ENCODE data around the gene USP47.

Gene USP47

GRCh38 chr11:11968511-11969280, 126.9 kb downstream of the USP47 start:
- FAIRE-seq: no peak

DNA sequence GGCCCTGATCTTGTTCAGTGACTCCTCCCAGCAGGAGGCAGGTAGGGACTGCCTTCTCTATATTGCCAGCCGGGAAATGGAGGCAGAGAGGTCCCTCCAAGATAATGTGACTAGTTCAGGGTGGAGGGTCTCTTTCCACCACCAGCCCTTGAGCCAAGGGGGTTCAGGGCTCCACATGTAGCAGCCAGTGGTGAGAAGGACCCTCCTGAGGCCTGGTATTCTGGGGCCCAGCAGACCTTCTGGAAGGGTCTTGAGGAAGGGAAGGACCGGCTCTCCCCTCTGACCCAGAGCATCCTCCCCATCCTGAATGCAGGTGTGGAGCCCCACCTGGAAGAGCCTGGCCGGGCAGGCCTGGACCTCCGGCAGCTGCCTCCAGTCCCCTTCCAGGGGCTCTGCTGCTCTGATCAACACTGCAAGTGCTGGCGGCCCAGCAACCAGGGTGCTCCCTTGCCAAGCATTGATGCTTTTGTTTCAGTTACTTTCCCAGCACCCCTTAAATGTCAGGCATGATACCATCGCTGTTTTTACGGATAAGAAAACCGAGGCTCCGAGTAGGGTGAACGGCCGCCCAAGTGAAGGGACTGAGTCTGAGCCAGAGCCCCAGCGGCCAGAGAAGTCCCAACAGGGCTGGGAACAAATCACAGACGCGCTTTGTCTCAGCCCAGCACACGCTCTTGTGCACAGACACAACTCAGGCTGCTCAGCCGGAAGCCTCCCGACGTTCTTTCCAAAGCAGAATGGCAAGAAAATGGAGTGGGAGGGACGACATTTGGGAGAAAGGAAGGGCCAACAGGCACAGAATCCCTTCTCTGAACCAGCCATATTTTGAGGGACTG, 127.8 kb downstream of the USP47 start:
- FAIRE-seq: no peak

- FAIRE-seq: no peak
Measured at GRCh38 chr11:11970556-11970955, 128.8 kb downstream of the USP47 start.

GRCh38 chr11:11971906-11972547, 130.3 kb downstream of the USP47 start:
- no peak for FAIRE-seq

GRCh38 chr11:11972730-11973341, 131.1 kb downstream of the USP47 start:
- FAIRE-seq: no peak

DNA sequence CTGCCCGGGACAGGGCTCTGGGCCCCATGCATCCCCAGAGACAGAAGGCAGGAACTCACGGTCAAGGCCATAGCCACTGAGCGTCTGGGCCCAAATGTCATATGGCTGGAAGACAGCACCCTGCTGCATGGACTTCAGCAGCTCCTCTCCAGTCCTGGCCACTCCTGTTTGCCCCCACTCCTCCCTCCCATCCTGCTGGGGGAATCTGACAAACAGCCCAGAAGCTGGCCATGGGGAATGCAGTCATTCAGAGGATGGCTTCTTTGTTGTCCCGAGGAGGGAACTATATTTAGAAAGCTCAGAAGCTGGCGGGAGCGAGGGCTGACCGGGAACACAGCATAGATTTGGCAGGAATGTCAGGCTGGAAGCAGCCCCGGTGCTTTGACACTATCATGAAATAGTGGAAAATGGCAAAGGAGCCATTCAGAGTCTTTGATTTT, 131.6 kb downstream of the USP47 start:
- FAIRE-seq: no peak

- no peak for FAIRE-seq
Measured at GRCh38 chr11:11973866-11974265, 132.1 kb downstream of the USP47 start.

DNA sequence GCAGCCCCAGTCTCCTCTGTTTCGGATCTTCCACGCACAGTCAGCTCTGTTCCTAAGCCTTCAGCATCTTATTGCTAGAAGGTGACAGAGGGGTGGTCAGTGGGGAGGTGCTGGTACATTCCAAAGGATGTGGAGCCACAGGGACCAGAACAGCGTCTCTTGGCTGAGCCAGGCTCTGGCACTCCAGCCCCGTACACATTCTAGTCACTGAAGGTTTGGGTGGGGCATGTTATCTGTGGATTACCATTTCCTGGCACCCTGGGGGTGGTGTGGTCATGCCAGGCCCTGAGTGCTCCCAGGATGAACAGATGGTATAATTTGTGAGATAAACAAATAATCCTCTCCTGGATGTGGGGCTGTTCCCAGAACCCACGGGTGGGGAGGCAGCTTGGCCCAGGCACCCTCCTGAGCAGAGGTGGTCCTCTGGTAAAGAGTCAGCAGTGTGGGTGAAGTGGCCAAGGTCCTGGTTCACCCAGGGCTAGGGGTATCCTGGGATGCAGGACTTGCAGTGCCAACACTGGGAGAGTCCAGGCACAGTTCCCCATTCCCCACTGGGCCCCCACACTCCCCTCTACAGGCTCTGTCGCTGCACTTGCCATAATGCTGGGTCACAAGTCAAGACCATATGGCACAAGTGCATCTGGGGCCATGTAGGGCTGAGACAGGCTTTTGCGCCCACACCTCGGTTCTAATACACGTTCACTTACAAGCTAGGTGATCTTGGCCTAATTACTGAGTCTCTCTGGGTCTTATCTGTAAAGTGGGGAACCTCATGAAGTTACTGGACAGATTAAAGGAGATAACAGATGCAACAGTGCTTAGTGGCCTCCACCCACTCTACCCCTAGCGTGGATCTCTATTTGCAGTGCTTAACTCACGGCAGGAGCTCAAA, 133.7 kb downstream of the USP47 start:
- FAIRE-seq: no peak

GRCh38 chr11:11976481-11977127, 134.8 kb downstream of the USP47 start:
- FAIRE-seq: no peak

DNA sequence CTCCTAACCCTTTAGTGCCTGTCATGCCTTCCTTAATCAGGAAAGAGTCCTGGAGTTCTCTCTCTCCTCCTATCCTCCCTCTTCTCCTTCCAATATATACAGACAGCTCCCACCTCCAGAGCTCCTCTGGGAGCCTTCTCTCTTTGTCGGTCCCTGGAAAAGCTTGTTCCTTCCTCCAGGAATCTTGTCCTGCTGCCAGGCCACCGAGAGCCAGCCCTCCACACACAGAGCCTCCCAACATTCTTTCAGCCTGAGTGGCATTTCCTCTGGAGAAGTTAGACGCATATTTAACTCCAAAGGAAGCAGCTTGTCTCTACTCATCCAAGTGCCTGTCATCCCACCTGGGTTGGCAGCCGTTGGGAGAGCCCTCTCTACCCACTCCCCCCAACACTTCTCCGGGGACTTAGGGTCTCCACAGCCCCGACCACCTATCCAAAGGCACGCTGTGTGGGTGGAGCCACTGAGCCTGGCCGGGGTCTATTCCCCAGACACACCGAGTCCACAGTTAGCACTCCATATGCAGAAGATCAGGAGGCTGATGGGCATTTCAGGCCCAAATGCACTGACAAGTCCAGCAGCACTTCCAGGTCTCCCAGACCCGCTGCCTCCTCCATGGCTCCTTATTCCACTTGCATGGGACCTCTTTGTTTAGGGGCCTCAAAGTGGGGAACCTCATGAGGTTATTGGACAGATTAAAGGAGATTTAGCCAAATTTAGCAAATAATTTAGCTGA, 135.6 kb downstream of the USP47 start:
- FAIRE-seq: no peak

DNA sequence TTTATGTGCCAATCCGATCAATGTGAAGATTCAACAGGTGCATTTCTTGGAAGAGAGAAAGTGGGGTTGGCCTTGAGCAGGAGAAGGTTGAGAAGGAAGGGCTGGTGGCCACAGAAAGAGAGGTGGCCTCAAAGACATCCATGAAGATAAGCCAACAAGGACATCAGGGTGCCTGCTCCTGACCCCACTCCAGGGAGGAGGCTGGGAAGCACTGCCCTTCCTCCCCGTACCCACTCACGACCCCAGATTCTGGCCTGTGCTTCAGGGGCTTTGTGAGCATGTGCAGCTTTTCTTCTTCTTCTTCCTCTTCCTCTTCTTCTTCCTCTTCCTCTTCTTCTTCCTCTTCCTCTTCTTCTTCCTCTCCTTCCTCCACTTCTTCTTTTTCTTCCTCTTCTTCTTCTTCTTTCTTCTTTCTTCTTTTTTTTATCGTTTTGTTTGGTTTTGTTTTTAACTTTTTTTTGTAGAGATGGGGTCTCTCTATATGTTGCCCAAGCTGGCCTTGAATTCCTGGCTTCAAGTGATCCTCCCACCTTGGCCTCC, 136.4 kb downstream of the USP47 start:
- FAIRE-seq: no peak

DNA sequence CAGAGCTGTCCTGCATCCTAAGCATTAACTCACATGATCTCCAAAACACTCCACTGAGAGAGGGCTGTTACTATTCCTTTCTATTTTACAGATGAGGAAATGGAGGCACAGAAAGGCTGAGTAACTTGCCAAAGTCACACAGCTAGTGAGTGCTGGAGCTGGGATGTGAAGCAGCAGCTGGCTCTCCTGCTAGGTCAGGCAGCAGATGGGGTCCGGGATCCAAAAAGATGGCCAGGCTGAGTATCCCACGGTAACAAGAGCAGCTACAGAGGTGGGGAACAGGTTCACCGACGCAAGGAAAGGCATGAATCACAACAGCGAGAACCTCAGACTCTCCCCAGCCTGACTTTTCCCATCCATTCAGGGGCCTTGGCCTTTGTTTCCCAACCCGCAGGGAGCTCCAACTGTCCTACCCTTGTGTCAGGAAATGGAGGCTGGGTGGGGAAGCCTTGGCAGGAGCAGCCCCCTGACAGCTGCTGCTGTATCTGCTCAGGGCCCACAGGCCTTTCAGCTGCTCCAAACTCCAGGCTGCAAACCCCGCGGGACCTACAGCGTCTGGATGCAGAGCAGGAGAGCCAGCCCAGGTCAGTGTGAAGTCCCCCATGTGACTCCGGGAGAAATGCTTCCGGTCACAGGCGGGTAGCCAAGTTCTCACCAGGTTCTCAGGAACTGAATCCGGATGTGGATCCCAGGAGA, 137.2 kb downstream of the USP47 start:
- FAIRE-seq: no peak

DNA sequence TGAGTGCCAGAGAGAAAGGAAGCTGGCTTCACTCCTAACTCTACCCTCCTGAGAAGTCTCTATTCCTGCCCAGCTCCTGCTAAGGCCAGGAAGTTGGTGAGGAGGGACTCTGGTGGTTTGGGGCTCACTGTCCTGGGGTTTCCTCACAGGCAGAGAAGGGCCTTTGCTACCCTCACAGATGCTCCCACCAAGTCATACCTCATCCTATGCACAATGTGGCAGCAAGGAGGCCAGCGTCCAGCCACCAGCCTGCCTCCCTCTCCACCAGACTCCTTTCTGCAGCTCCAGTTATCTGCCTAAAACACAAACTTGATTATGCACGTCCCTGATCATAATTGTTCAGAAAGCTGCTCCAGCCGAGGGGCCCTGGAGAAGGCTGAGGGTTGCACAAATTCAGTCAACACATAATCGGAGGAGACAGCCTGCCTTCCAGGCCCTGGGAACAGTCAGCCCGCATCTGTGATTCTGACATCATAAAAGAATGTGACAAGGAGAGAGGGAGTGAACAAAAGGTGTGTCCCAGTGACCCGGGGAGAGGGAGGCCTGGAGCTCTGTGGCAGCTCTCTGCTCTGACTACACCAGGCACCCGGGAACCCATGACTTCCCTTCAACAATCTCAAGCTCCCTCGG, 137.8 kb downstream of the USP47 start:
- no peak for FAIRE-seq

GRCh38 chr11:11980200-11980599, 138.4 kb downstream of the USP47 start:
- FAIRE-seq: no peak

GRCh38 chr11:11980841-11981308, 139.1 kb downstream of the USP47 start:
- no peak for FAIRE-seq

DNA sequence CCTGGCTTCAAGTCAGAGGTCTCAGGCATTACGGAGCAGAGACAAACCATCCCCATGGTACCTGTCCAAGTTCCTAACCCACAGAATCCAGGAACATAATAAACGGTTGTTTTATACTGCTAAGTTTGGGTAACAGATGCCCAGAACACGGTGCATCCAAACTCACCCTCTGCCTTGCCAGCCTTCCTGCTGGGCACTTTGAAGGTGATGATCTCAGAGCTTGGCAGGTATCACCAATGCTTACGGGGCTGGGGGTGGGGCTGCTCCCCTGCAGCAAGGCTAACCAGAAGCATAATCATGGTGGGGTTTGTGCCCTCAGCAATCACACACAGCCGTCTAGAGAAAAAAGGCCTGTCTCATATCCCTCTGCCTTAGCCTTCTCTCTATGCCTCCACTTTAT, 139.6 kb downstream of the USP47 start:
- no peak for FAIRE-seq

DNA sequence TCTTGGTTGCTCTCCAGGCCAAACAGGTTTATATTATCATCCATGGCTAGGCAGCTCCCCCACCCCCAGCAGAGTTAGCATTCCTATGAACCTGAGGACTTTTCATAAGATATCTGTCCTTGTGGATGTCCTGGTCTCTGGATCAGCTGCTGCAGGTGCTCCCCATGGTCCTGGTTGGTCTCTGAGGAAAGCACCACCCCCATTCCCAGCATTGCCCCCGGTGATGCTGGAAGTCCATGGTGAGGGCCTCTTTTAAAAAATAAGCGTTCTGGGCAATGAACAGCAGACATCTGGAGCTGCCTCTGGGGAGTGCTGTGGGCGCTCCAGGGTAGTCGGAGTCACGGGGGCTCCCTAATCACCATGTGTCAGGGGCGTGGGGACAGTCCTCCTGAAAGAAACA, 140.1 kb downstream of the USP47 start:
- no peak for FAIRE-seq

DNA sequence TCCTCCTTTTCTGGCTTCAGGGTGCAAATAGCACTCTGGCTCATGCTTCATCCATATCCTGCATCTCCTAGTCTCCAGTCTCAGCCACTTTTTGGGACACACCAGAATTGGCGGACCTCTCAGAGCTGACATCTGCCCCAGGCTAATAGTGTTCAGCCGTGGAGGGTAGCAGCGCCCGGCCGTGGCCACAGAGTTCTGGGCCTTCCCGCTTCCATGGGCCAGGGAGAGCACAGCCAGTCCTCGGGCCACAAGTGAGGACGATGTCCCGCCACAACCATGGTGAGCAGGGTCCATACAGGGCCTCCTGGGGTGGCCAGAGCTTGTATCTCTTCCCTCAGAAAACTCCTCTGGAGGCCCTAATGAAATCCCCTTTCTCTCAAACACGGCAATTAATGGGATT, 140.7 kb downstream of the USP47 start:
- FAIRE-seq: no peak

- no peak for FAIRE-seq
Measured at GRCh38 chr11:11982975-11983374, 141.2 kb downstream of the USP47 start.

Measured in islet of Langerhans (tissue), 1 donor.